ENCODE measurements around the gene LMNA.

DNA sequence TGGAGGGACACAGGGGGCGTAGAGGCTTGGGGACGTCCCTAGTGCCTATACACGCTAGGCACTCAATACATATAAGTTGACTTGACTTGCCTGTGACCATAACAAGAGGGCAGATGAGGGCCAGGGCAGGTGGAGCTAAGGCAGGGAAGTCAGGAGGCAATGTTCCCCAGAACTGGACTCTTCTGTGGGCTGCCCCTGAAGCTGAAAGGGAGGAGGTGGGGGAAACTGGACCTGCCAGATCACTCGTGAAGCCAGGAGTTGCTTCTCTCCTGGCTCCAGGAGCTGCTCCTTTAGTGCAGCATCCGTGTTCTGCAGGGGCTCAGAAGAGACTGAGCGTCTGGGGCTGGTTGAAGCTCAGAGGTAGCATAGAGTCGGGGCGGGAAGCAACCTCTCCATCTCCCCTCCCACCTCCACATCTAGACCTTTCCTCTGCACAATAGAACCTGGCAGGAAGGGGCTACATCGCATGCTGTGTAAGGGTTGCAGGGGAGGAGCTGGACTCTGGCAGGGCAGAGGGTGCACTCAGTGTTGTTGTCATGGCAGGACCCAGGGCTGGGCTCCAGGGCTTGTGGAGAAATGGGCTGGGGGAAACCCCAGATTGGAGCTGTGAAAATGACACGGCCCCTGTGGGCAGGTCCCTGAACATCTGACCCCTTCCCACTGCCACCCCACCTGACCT lies 36.0 kb downstream of the LMNA start:
- TF ChIP-seq, protein P1, sequence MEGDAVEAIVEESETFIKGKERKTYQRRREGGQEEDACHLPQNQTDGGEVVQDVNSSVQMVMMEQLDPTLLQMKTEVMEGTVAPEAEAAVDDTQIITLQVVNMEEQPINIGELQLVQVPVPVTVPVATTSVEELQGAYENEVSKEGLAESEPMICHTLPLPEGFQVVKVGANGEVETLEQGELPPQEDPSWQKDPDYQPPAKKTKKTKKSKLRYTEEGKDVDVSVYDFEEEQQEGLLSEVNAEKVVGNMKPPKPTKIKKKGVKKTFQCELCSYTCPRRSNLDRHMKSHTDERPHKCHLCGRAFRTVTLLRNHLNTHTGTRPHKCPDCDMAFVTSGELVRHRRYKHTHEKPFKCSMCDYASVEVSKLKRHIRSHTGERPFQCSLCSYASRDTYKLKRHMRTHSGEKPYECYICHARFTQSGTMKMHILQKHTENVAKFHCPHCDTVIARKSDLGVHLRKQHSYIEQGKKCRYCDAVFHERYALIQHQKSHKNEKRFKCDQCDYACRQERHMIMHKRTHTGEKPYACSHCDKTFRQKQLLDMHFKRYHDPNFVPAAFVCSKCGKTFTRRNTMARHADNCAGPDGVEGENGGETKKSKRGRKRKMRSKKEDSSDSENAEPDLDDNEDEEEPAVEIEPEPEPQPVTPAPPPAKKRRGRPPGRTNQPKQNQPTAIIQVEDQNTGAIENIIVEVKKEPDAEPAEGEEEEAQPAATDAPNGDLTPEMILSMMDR (conservative IDR thresholded peaks at IDR 0.05; ENCODE audit: low read depth, low read length): no peak
- TF ChIP-seq RAD21 (IDR thresholded peaks at IDR 0.05; ENCODE audit: low read length) (no peak), POLR2A (IDR thresholded peaks at IDR 0.05; ENCODE audit: low read depth, low read length) (no peak), RCOR1 (IDR thresholded peaks at IDR 0.05; ENCODE audit: insufficient replicate concordance, low read length) (no peak), CEBPB (IDR thresholded peaks at IDR 0.05; ENCODE audit: low read depth, low read length) (no peak), NFE2L2 (IDR thresholded peaks at IDR 0.05; ENCODE audit: low read depth, low read length) (no peak), RFX5 (IDR thresholded peaks at IDR 0.05; ENCODE audit: low read depth, low read length) (no peak), MXI1 (IDR thresholded peaks at IDR 0.05; ENCODE audit: borderline replicate concordance, low read depth, low read length) (no peak), MAZ (IDR thresholded peaks at IDR 0.05; ENCODE audit: borderline replicate concordance, low read depth, low read length) (no peak), BHLHE40 (IDR thresholded peaks at IDR 0.05; ENCODE audit: low read depth, low read length) (no peak), FOS (IDR thresholded peaks at IDR 0.05; ENCODE audit: low read depth, low read length) (no peak)
- TF ChIP-seq, protein P2, sequence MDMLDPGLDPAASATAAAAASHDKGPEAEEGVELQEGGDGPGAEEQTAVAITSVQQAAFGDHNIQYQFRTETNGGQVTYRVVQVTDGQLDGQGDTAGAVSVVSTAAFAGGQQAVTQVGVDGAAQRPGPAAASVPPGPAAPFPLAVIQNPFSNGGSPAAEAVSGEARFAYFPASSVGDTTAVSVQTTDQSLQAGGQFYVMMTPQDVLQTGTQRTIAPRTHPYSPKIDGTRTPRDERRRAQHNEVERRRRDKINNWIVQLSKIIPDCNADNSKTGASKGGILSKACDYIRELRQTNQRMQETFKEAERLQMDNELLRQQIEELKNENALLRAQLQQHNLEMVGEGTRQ (IDR thresholded peaks at IDR 0.05; ENCODE audit: low read depth, low read length): no peak
